Neuronal stem cell (in vitro differentiated cells): ENCODE results near the gene BRPF3.

ENCODE experiments used
- DNase-seq: peaks from one replicate; pipeline ENCODE4 v3.0.0-alpha.2; 2013; ENCODE audit warnings: low spot score
- H2AFZ ChIP-seq: one replicate; pipeline ENCODE4 v1.6.1; 2013; ENCODE audit warnings: mild to moderate bottlenecking, low read length, inconsistent platforms
- H2AK5ac ChIP-seq: 2 replicates; pipeline ENCODE4 v1.6.1; 2013; ENCODE audit warnings: low read depth, mild to moderate bottlenecking, inconsistent platforms, low read length, moderate library complexity, mixed read lengths
- H2BK120ac ChIP-seq: 2 replicates; pipeline ENCODE4 v1.6.1; 2013; ENCODE audit warnings: low read depth, mild to moderate bottlenecking, inconsistent platforms, low read length, moderate library complexity, mixed read lengths
- H2BK12ac ChIP-seq: one replicate; pipeline ENCODE4 v1.6.1; 2013; ENCODE audit warnings: low read length, inconsistent platforms
- H2BK15ac ChIP-seq: 2 replicates; pipeline ENCODE4 v1.6.1; 2013; ENCODE audit warnings: mild to moderate bottlenecking, low read length, inconsistent platforms, mixed read lengths
- H2BK5ac ChIP-seq: one replicate; pipeline ENCODE4 v1.6.1; 2013; ENCODE audit warnings: inconsistent platforms, mild to moderate bottlenecking, low read length, moderate library complexity
- H3K14ac ChIP-seq: one replicate; pipeline ENCODE4 v1.6.1; 2013; ENCODE audit warnings: low read length, inconsistent platforms
- H3K18ac ChIP-seq: 2 replicates; pipeline ENCODE4 v1.6.1; 2013; ENCODE audit warnings: low read length, inconsistent platforms
- H3K23ac ChIP-seq: 2 replicates; pipeline ENCODE4 v1.6.1; 2013; ENCODE audit warnings: low read depth, mild to moderate bottlenecking, mixed read lengths, low read length, inconsistent platforms; ENCODE audit not compliant: poor library complexity
- H3K27ac ChIP-seq: replicated peaks from 3 replicates; pipeline ENCODE4 v1.5.1; 2013; ENCODE audit warnings: low read length, inconsistent platforms
- H3K27me3 ChIP-seq, 3 experiments: 2 replicates each; pipeline ENCODE4 v1.6.1; 2013; ENCODE audit warnings: low read length in 3 of 3, mild to moderate bottlenecking in 2 of 3, inconsistent platforms in 1 of 3, low read depth in 1 of 3, mixed read lengths in 1 of 3, moderate library complexity in 1 of 3; ENCODE audit not compliant: control insufficient read depth in 3 of 3, insufficient read depth in 3 of 3
- H3K36me3 ChIP-seq, 2 donors: replicated peaks in 1 of 2; 2 replicates each; pipeline ENCODE4 v1.6.1; 2013; ENCODE audit warnings: low read length in 2 of 2; ENCODE audit not compliant: control insufficient read depth in 2 of 2, insufficient read depth in 2 of 2
- H3K4ac ChIP-seq: 2 replicates; pipeline ENCODE4 v1.6.1; 2013; ENCODE audit warnings: inconsistent platforms, mild to moderate bottlenecking, low read length, moderate library complexity
- H3K4me1 ChIP-seq, 2 donors: 1 replicate in 1 of 2; 2 replicates in 1 of 2; pipeline ENCODE4 v1.6.1; 2013; ENCODE audit warnings: low read length in 2 of 2, low read depth in 1 of 2; ENCODE audit not compliant: control insufficient read depth in 2 of 2, insufficient read depth in 1 of 2
- H3K4me2 ChIP-seq: one replicate; pipeline ENCODE4 v1.6.1; 2013; ENCODE audit warnings: mild to moderate bottlenecking, low read length, inconsistent platforms; ENCODE audit not compliant: insufficient read depth, poor library complexity, severe bottlenecking
- H3K4me3 ChIP-seq, 2 donors: 2 replicates each; pipeline ENCODE4 v1.5.1; 2013; ENCODE audit warnings: low read length in 2 of 2, mild to moderate bottlenecking in 2 of 2, inconsistent platforms in 1 of 2, moderate library complexity in 1 of 2
- H3K79me1 ChIP-seq: one replicate; pipeline ENCODE4 v1.6.1; 2013; ENCODE audit warnings: low read depth, mild to moderate bottlenecking, inconsistent platforms, low read length, moderate library complexity
- H3K9ac ChIP-seq: one replicate; pipeline ENCODE4 v1.6.1; 2013; ENCODE audit warnings: mild to moderate bottlenecking, low read depth, low read length, inconsistent platforms; ENCODE audit not compliant: poor library complexity
- H3K9me3 ChIP-seq, 2 donors: replicated peaks in 1 of 2; 2 replicates each; pipeline versions ENCODE3 to v1.6.1; 2013; ENCODE audit warnings: low read length in 2 of 2, mild to moderate bottlenecking in 2 of 2, inconsistent platforms in 1 of 2, low read depth in 1 of 2, mixed read lengths in 1 of 2, moderate library complexity in 1 of 2; ENCODE audit not compliant: control insufficient read depth in 2 of 2, insufficient read depth in 1 of 2
- H4K8ac ChIP-seq: one replicate; pipeline ENCODE4 v1.6.1; 2013; ENCODE audit warnings: low read depth, mild to moderate bottlenecking, inconsistent platforms, low read length, moderate library complexity
- H4K91ac ChIP-seq: one replicate; pipeline ENCODE4 v1.6.1; 2013; ENCODE audit warnings: low read length, low read depth, mild to moderate bottlenecking, inconsistent platforms; ENCODE audit not compliant: poor library complexity
- WGBS, 2 donors: extraction: QIAGEN DNeasy Blood & Tissue Kit; methylation state at CpG; one replicate each; pipeline ENCODE4 v1.1.7; 2013; ENCODE audit warnings: missing lambda C conversion rate in 2 of 2, mixed read lengths in 1 of 2; ENCODE audit not compliant: insufficient read length in 2 of 2, insufficient replicate concordance in 1 of 2; ENCODE audit errors: extremely low coverage in 2 of 2; 5-methylcytosine and 5-hydroxymethylcytosine counted together

The BRPF3 gene

GRCh38 chr6:36222924-36223323, 26.4 kb downstream of the BRPF3 start:
- Histone ChIP-seq H3K9me3 (no peaks in the 10 kb centered on the region), H3K14ac (no peak overlapping the region), H3K4ac (no peak overlapping the region), H2BK12ac (no peak overlapping the region), H2BK15ac (no peak overlapping the region), H3K23ac (no peak overlapping the region), H2AFZ (no peak overlapping the region), H3K4me3 (no peak overlapping the region), H3K79me1 (no peaks in the 10 kb centered on the region), H3K18ac (no peak overlapping the region), H4K91ac (no peak overlapping the region), H3K36me3 (peaks cover 31 to 99% of the 10 kb centered on the region in 2 donors), H3K9ac (no peak overlapping the region), H3K27me3 (no peaks in the 10 kb centered on the region), H3K4me2 (no peak overlapping the region), H2BK5ac (no peak overlapping the region), H2AK5ac (no peak overlapping the region), H3K27ac (no peak overlapping the region), H4K8ac (no peak overlapping the region), H3K4me1 (no peaks in the 10 kb centered on the region), H2BK120ac (no peak overlapping the region)
- DNase-seq, result no peak
- no CpG with 5 or more reads among the region's 4 CpGs for WGBS, 2 donors

- Histone ChIP-seq H3K9ac (no peak overlapping the region), H2AFZ (no peak overlapping the region), H3K4me2 (no peak overlapping the region), H3K79me1 (no peaks in the 10 kb centered on the region), H3K18ac (no peak overlapping the region), H3K27ac (no peak overlapping the region), H2BK15ac (no peak overlapping the region), H3K4ac (no peak overlapping the region), H3K14ac (no peak overlapping the region), H3K4me1 (no peaks in the 10 kb centered on the region), H2BK120ac (no peak overlapping the region), H3K23ac (no peak overlapping the region), H2AK5ac (no peak overlapping the region), H3K36me3 (peaks cover 34 to 100% of the 10 kb centered on the region in 2 donors), H4K8ac (no peak overlapping the region), H3K9me3 (no peaks in the 10 kb centered on the region), H3K27me3 (no peaks in the 10 kb centered on the region), H2BK12ac (no peak overlapping the region), H3K4me3 (no peak overlapping the region), H2BK5ac (no peak overlapping the region), H4K91ac (no peak overlapping the region)
- DNase-seq, result no peak
- no CpG with 5 or more reads among the region's 1 CpG for WGBS, 2 donors
Measured at GRCh38 chr6:36223706-36224105, 27.2 kb downstream of the BRPF3 start.

GRCh38 chr6:36224918-36225461, 28.4 kb downstream of the BRPF3 start:
- Histone ChIP-seq H3K36me3 (peaks cover 32 to 100% of the 10 kb centered on the region in 2 donors), H3K4me3 (no peak overlapping the region), H3K27me3 (no peaks in the 10 kb centered on the region), H2BK5ac (no peak overlapping the region), H3K4me1 (no peaks in the 10 kb centered on the region), H2BK12ac (no peak overlapping the region), H3K9me3 (no peaks in the 10 kb centered on the region), H2BK15ac (no peak overlapping the region), H4K8ac (no peak overlapping the region), H3K18ac (no peak overlapping the region), H3K9ac (no peak overlapping the region), H3K23ac (no peak overlapping the region), H3K27ac (no peak overlapping the region), H4K91ac (no peak overlapping the region), H3K4ac (no peak overlapping the region), H2AK5ac (no peak overlapping the region), H2BK120ac (no peak overlapping the region), H3K79me1 (no peaks in the 10 kb centered on the region), H3K4me2 (no peak overlapping the region), H3K14ac (no peak overlapping the region), H2AFZ (no peak overlapping the region)
- no CpG with 5 or more reads among the region's 5 CpGs for WGBS, 2 donors
- no peak for DNase-seq

GRCh38 chr6:36226438-36227047, 30.0 kb downstream of the BRPF3 start:
- H3K4me1 ChIP-seq, result no peaks in the 10 kb centered on the region
- H3K4ac ChIP-seq, result no peak overlapping the region
- no peak overlapping the region for H3K27ac ChIP-seq
- no peaks in the 10 kb centered on the region for H3K79me1 ChIP-seq
- no peak overlapping the region for H3K4me2 ChIP-seq
- no peak overlapping the region for H2BK15ac ChIP-seq
- H3K36me3 ChIP-seq, result peaks cover 45 to 100% of the 10 kb centered on the region in 2 donors
- H2AFZ ChIP-seq, result no peak overlapping the region
- no peak overlapping the region for H2BK120ac ChIP-seq
- no peaks in the 10 kb centered on the region for H3K27me3 ChIP-seq
- 100% methylated on average over 1 of the region's 4 CpGs; no CpG with 5 or more reads in 1 of the 2 donors for WGBS, 2 donors
- no peak overlapping the region for H4K8ac ChIP-seq
- H2BK5ac ChIP-seq, result no peak overlapping the region
- H3K23ac ChIP-seq, result no peak overlapping the region
- DNase-seq, result no peak
- H3K4me3 ChIP-seq, result no peak overlapping the region
- no peak overlapping the region for H2AK5ac ChIP-seq
- no peak overlapping the region for H3K18ac ChIP-seq
- no peak overlapping the region for H3K14ac ChIP-seq
- H3K9ac ChIP-seq, result no peak overlapping the region
- H4K91ac ChIP-seq, result no peak overlapping the region
- no peaks in the 10 kb centered on the region for H3K9me3 ChIP-seq
- H2BK12ac ChIP-seq, result no peak overlapping the region
